ENCODE data around the gene ROPN1L.

DNA sequence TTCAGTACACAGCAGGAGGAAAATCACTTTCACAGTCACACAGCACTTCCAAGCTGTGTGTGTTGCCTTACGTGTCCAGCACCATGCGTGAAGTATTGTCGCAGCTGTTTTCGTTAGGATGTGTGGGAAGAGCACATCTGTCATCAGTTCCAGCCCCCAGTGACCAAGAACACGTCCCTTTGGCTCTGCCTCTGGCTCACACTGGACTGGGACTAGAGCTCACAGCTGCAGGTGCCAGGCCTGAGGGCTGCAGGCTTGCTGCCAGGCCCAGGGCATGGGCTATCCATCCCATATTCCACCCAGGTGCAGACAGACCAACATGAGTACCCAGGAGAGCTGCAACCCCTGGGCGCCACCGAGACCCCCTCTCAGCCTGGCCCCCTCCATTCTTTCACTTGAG, 61.6 kb downstream of the ROPN1L start:
- TF ChIP-seq, protein P1, sequence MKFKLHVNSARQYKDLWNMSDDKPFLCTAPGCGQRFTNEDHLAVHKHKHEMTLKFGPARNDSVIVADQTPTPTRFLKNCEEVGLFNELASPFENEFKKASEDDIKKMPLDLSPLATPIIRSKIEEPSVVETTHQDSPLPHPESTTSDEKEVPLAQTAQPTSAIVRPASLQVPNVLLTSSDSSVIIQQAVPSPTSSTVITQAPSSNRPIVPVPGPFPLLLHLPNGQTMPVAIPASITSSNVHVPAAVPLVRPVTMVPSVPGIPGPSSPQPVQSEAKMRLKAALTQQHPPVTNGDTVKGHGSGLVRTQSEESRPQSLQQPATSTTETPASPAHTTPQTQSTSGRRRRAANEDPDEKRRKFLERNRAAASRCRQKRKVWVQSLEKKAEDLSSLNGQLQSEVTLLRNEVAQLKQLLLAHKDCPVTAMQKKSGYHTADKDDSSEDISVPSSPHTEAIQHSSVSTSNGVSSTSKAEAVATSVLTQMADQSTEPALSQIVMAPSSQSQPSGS (IDR thresholded peaks at IDR 0.05; ENCODE audit: low read length), result no peak
- TF ChIP-seq ZNF274 (IDR thresholded peaks at IDR 0.05; ENCODE audit: borderline replicate concordance, extremely low read depth, low read length) (no peak), RAD21 (IDR thresholded peaks at IDR 0.05 in 1 of 2, conservative IDR thresholded peaks at IDR 0.05 in 1 of 2; ENCODE audit: low read depth in 2 of 2, low read length in 2 of 2) (no peak), GTF2F1 (IDR thresholded peaks at IDR 0.05; ENCODE audit: borderline replicate concordance, low read depth, low read length) (no peak), MAFK (IDR thresholded peaks at IDR 0.05; ENCODE audit: low read depth, low read length) (no peak), CREB1 (IDR thresholded peaks at IDR 0.05) (no peak), BCL11A (IDR thresholded peaks at IDR 0.05; ENCODE audit: low read depth in 2 of 2, low read length in 2 of 2) (no peak)
- TF ChIP-seq, protein P2, sequence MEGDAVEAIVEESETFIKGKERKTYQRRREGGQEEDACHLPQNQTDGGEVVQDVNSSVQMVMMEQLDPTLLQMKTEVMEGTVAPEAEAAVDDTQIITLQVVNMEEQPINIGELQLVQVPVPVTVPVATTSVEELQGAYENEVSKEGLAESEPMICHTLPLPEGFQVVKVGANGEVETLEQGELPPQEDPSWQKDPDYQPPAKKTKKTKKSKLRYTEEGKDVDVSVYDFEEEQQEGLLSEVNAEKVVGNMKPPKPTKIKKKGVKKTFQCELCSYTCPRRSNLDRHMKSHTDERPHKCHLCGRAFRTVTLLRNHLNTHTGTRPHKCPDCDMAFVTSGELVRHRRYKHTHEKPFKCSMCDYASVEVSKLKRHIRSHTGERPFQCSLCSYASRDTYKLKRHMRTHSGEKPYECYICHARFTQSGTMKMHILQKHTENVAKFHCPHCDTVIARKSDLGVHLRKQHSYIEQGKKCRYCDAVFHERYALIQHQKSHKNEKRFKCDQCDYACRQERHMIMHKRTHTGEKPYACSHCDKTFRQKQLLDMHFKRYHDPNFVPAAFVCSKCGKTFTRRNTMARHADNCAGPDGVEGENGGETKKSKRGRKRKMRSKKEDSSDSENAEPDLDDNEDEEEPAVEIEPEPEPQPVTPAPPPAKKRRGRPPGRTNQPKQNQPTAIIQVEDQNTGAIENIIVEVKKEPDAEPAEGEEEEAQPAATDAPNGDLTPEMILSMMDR (IDR thresholded peaks at IDR 0.05; ENCODE audit: control extremely low read depth in 1 of 3, insufficient read depth in 1 of 3, low read depth in 1 of 3, low read length in 3 of 3), result no peak

All from H1 (cell line).